ENCODE results near the gene TPM2.

DNA sequence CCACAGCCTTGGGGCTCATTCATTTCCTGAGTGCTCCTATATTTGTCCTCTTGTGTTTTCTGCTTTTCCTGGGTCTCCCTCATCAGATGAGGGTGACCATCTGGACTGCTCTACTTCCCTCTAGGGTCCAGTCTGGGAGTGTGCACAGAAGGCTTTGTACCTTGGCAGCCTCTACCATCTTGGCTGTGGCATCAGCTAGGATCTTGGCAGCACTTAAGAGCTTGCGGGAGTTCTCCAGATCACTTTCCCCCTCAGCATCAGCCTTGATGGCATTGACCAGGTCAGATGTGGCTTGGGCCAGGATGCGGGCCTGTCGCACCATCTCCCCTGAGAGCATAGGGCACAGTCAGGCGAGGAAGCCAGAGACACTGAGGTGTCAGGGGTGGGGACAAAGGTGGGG is 26.5 kb upstream of the TPM2 start:
- TF ChIP-seq SMAD3 (CRISPR knock-in tag; conservative IDR thresholded peaks at IDR 0.05) (no peak), POLR2A (conservative IDR thresholded peaks at IDR 0.05) (no peak), MXI1 (IDR thresholded peaks at IDR 0.05; ENCODE audit: low read depth, low read length) (no peak), ZNF282 (CRISPR knock-in tag; IDR thresholded peaks at IDR 0.05) (no peak), CHD4 (IDR thresholded peaks at IDR 0.05; ENCODE audit: insufficient read depth, insufficient replicate concordance, low read depth, low read length, poor library complexity, severe bottlenecking) (no peak)
- TF ChIP-seq, protein P1, sequence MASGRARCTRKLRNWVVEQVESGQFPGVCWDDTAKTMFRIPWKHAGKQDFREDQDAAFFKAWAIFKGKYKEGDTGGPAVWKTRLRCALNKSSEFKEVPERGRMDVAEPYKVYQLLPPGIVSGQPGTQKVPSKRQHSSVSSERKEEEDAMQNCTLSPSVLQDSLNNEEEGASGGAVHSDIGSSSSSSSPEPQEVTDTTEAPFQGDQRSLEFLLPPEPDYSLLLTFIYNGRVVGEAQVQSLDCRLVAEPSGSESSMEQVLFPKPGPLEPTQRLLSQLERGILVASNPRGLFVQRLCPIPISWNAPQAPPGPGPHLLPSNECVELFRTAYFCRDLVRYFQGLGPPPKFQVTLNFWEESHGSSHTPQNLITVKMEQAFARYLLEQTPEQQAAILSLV (tag; IDR thresholded peaks at IDR 0.05): no peak
